Upper lobe of left lung (tissue), 6 donors: ENCODE data around the gene MACROD2. TPM values are rescaled to one million over a fixed set of nuclear protein-coding genes. Genes with fewer than 3 reads are reported as not detected.

Source experiments
- ATAC-seq, 2 donors: fragments of 200-7000 bp; cut with Tn5 transposase; one replicate each; pipeline ENCODE4 v1.9.1; 2022; ENCODE audit warnings: mild to moderate bottlenecking in 2 of 2, moderate library complexity in 2 of 2; ENCODE audit not compliant: low FRiP score in 2 of 2
- DNase-seq, 2 donors: peaks; one replicate each; pipeline ENCODE4 v3.0.0-alpha.2; 2019 to 2020
- H3K27ac ChIP-seq, 4 donors: fragments of 200-600 bp; sonication (generic); one replicate each; pipeline ENCODE4 v1.5.1; 2016 to 2019
- H3K27me3 ChIP-seq, 4 donors: fragments of 200-600 bp; sonication (generic); one replicate each; pipeline ENCODE4 v1.5.1; 2017 to 2019
- H3K36me3 ChIP-seq, 4 donors: fragments of 200-600 bp; sonication (generic); one replicate each; pipeline ENCODE4 v1.5.1; 2016 to 2019
- H3K4me1 ChIP-seq, 4 donors: fragments of 200-600 bp; sonication (generic); one replicate each; pipeline ENCODE4 v1.5.1; 2018 to 2019
- H3K4me3 ChIP-seq, 4 donors: fragments of 200-600 bp; sonication (generic); one replicate each; pipeline ENCODE4 v1.5.1; 2017 to 2019; ENCODE audit warnings: mild to moderate bottlenecking in 2 of 4, moderate library complexity in 1 of 4
- H3K9me3 ChIP-seq, 4 donors: fragments of 200-600 bp; sonication (generic); one replicate each; pipeline ENCODE4 v1.5.1; 2018 to 2019
- CTCF ChIP-seq, 6 experiments: fragments of 450-650 bp in 4 of 6; fragments of 200-600 bp in 2 of 6; sonication (generic) in 2 of 6; IDR thresholded peaks; one replicate each; pipeline ENCODE4 v1.5.1; 2016 to 2019; ENCODE audit warnings: antibody characterized with exemption in 6 of 6
- EP300 ChIP-seq, 4 donors: sonication (generic); formaldehyde crosslinking; IDR thresholded peaks; one replicate each; pipeline ENCODE4 v1.5.1; 2017; ENCODE audit warnings: antibody characterized with exemption in 4 of 4, control low read depth in 2 of 4
- POLR2A ChIP-seq, 4 donors: fragments of 450-650 bp; IDR thresholded peaks; one replicate each; pipeline ENCODE4 v1.5.1; 2016 to 2017; ENCODE audit warnings: antibody characterized with exemption in 4 of 4, mild to moderate bottlenecking in 2 of 4
- POLR2AphosphoS5 ChIP-seq, 2 donors: sonication (generic); formaldehyde crosslinking; IDR thresholded peaks; one replicate each; pipeline ENCODE4 v1.5.1; 2017; ENCODE audit warnings: antibody characterized with exemption in 2 of 2
- WGBS, 2 donors: methylation state at CpG; one replicate each; pipeline ENCODE4 v1.1.5; 2017 to 2018; 5-methylcytosine and 5-hydroxymethylcytosine counted together
- total RNA-seq, 6 donors: library from RNA; depleted of rRNA in 4 of 6; stranded (reverse); fragments of >200 nt in 4 of 6; gene quantifications; one replicate each; pipeline versions ENCODE4 v1.1.0 to v1.2.1, GENCODE V29; 2016 to 2021
- donor health status: DM: no; HTN: no; CAD: no; lungs with moderate emphysema.
- donor health status: DM: no; HTN: yes; CAD: no; lungs with severe emphysema.

MACROD2 gene
- total RNA-seq, 6 donors from 2014 or later: 20.7 to 84.3 (median 36.3) TPM

- DNase-seq (no peak), ATAC-seq (no peak)
- Histone ChIP-seq H3K4me1 (no peaks in the 10 kb centered on the region), H3K27me3 (no peaks in the 10 kb centered on the region), H3K9me3 (no peaks in the 10 kb centered on the region), H3K36me3 (no peaks in the 10 kb centered on the region), H3K27ac (no peak overlapping the region), H3K4me3 (no peak overlapping the region)
- WGBS, 2 donors: 53 to 56% methylated on average over 1 of the region's 1 CpG
- TF ChIP-seq EP300 (IDR thresholded peaks at IDR 0.05) (no peak), POLR2AphosphoS5 (IDR thresholded peaks at IDR 0.05) (no peak), CTCF (IDR thresholded peaks at IDR 0.05) (no peak)
Observed at GRCh38 chr20:14883324-14883723, 888.0 kb downstream of the MACROD2 start.

GRCh38 chr20:14885661-14886060, 890.3 kb downstream of the MACROD2 start:
- H3K9me3 ChIP-seq: no peaks in the 10 kb centered on the region
- H3K4me1 ChIP-seq: no peaks in the 10 kb centered on the region
- TF ChIP-seq POLR2A (IDR thresholded peaks at IDR 0.05): no peak
- TF ChIP-seq EP300 (IDR thresholded peaks at IDR 0.05): no peak
- TF ChIP-seq CTCF (IDR thresholded peaks at IDR 0.05): no peak
- no peak for TF ChIP-seq POLR2AphosphoS5 (IDR thresholded peaks at IDR 0.05)
- H3K4me3 ChIP-seq: no peak overlapping the region
- no peaks in the 10 kb centered on the region for H3K36me3 ChIP-seq
- no peak for DNase-seq
- 67 to 86% methylated on average over 1 of the region's 1 CpG for WGBS, 2 donors
- H3K27me3 ChIP-seq: no peaks in the 10 kb centered on the region
- no peak for ATAC-seq
- no peak overlapping the region for H3K27ac ChIP-seq

- ATAC-seq (no peak), DNase-seq (no peak)
- Histone ChIP-seq H3K27me3 (no peaks in the 10 kb centered on the region), H3K4me1 (no peaks in the 10 kb centered on the region), H3K36me3 (no peaks in the 10 kb centered on the region), H3K27ac (no peak overlapping the region), H3K9me3 (no peaks in the 10 kb centered on the region), H3K4me3 (no peak overlapping the region)
- TF ChIP-seq POLR2A (IDR thresholded peaks at IDR 0.05) (no peak), POLR2AphosphoS5 (IDR thresholded peaks at IDR 0.05) (no peak), CTCF (IDR thresholded peaks at IDR 0.05) (no peak), EP300 (IDR thresholded peaks at IDR 0.05) (no peak)
- WGBS, 2 donors: 48 to 71% methylated on average over 3 of the region's 3 CpGs
Observed at GRCh38 chr20:14888134-14888533, 892.8 kb downstream of the MACROD2 start.

GRCh38 chr20:14889496-14890255, 894.4 kb downstream of the MACROD2 start:
- TF ChIP-seq POLR2A (IDR thresholded peaks at IDR 0.05) (no peak), POLR2AphosphoS5 (IDR thresholded peaks at IDR 0.05) (no peak), CTCF (IDR thresholded peaks at IDR 0.05) (no peak), EP300 (IDR thresholded peaks at IDR 0.05) (no peak)
- H3K9me3 ChIP-seq: no peaks in the 10 kb centered on the region
- DNase-seq (no peak), ATAC-seq (no peak)
- H3K4me1 ChIP-seq: no peaks in the 10 kb centered on the region
- no peak overlapping the region for H3K4me3 ChIP-seq
- H3K27ac ChIP-seq: no peak overlapping the region
- whole genome bisulfite sequencing, 2 donors: 77 to 85% methylated on average over 5 of the region's 5 CpGs
- no peaks in the 10 kb centered on the region for H3K36me3 ChIP-seq
- no peaks in the 10 kb centered on the region for H3K27me3 ChIP-seq

- Histone ChIP-seq H3K4me3 (no peak overlapping the region), H3K36me3 (no peaks in the 10 kb centered on the region), H3K27ac (no peak overlapping the region), H3K27me3 (no peaks in the 10 kb centered on the region), H3K9me3 (no peaks in the 10 kb centered on the region), H3K4me1 (no peaks in the 10 kb centered on the region)
- TF ChIP-seq CTCF (IDR thresholded peaks at IDR 0.05) (no peak), EP300 (IDR thresholded peaks at IDR 0.05) (no peak), POLR2A (IDR thresholded peaks at IDR 0.05) (no peak), POLR2AphosphoS5 (IDR thresholded peaks at IDR 0.05) (no peak)
- ATAC-seq: no peak
- DNase-seq: no peak
Observed at GRCh38 chr20:14890713-14891112, 895.4 kb downstream of the MACROD2 start.
